OCI-LY1 (cell line): ENCODE data around the gene ZSCAN21.

Experiments used
- EZH2 ChIP-seq: fragments of 200-600 bp; sonication (generic), shearing (Covaris generic); IDR thresholded peaks from 2 replicates; pipeline ENCODE4 v1.8.0; 2017; ENCODE audit warnings: borderline replicate concordance, mixed run types, mild to moderate bottlenecking, antibody characterized with exemption, low read length, moderate library complexity, mixed read lengths
- TF ChIP-seq, protein P1 (sequence below): fragments of 200-600 bp; sonication (generic), shearing (Covaris generic); IDR thresholded peaks from 2 replicates; pipeline ENCODE4 v1.5.1; 2017; ENCODE audit warnings: mild to moderate bottlenecking, antibody characterized with exemption, low read length, moderate library complexity, mixed read lengths

DNA sequence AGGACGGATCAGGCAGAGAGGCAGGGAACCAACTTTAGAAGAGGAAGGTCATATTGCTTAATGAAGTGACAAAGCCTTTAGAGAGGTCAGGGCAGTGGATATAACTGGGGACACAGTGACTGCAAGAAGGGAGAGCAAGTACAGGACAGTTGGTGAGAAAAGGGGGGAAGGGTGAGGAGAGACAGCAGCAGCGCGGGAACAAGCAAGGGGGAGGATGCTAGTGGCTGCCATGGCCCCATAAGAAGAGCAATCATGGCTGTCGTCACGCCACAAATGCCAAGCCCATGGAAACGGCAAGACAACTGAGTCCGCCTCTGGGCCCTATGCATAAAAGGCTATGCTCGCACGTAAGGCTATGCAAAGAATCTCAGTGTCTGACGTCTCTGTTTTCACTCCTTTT is 22.9 kb downstream of the ZSCAN21 start:
- TF ChIP-seq, protein P1, sequence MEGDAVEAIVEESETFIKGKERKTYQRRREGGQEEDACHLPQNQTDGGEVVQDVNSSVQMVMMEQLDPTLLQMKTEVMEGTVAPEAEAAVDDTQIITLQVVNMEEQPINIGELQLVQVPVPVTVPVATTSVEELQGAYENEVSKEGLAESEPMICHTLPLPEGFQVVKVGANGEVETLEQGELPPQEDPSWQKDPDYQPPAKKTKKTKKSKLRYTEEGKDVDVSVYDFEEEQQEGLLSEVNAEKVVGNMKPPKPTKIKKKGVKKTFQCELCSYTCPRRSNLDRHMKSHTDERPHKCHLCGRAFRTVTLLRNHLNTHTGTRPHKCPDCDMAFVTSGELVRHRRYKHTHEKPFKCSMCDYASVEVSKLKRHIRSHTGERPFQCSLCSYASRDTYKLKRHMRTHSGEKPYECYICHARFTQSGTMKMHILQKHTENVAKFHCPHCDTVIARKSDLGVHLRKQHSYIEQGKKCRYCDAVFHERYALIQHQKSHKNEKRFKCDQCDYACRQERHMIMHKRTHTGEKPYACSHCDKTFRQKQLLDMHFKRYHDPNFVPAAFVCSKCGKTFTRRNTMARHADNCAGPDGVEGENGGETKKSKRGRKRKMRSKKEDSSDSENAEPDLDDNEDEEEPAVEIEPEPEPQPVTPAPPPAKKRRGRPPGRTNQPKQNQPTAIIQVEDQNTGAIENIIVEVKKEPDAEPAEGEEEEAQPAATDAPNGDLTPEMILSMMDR, result no peak
- TF ChIP-seq EZH2, result no peak
